Body of pancreas (tissue), 4 donors: Measurements from ENCODE around the gene CACNA1C.

ENCODE experiments used
- POLR2A ChIP-seq, 3 donors: fragments of 450-650 bp; IDR thresholded peaks; one replicate each; pipeline ENCODE4 v1.6.1; 2016; ENCODE audit warnings: antibody characterized with exemption in 3 of 3, mild to moderate bottlenecking in 2 of 3
- TF ChIP-seq, protein P1 (sequence below), 7 experiments: fragments of 450-650 bp in 4 of 7; fragments of 200-600 bp in 3 of 7; sonication (generic) in 3 of 7; IDR thresholded peaks; one replicate each; pipeline ENCODE4 v1.5.1; 2016 to 2019; ENCODE audit warnings: antibody characterized with exemption in 7 of 7

DNA sequence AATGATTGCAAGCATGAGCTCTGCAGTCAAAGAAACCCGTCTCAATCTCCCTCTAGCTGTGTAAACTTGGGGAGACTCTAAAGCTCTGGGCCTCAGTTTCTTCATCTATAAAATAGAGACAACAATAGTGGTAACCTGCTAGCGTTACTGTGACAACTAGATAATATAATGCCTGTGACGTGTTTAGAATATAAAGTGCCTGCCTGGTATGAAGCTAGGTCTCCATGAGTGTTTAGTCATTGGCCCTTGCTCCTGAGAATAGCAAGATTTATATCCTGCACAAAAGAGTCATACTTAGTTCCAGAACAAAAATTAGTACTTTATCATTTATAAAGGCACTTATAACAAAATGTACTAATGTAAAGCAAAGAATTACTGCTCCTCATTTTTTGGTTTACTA lies 39.7 kb upstream of the CACNA1C start:
- no peak for TF ChIP-seq POLR2A (IDR thresholded peaks at IDR 0.05)
- TF ChIP-seq, protein P1, sequence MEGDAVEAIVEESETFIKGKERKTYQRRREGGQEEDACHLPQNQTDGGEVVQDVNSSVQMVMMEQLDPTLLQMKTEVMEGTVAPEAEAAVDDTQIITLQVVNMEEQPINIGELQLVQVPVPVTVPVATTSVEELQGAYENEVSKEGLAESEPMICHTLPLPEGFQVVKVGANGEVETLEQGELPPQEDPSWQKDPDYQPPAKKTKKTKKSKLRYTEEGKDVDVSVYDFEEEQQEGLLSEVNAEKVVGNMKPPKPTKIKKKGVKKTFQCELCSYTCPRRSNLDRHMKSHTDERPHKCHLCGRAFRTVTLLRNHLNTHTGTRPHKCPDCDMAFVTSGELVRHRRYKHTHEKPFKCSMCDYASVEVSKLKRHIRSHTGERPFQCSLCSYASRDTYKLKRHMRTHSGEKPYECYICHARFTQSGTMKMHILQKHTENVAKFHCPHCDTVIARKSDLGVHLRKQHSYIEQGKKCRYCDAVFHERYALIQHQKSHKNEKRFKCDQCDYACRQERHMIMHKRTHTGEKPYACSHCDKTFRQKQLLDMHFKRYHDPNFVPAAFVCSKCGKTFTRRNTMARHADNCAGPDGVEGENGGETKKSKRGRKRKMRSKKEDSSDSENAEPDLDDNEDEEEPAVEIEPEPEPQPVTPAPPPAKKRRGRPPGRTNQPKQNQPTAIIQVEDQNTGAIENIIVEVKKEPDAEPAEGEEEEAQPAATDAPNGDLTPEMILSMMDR (IDR thresholded peaks at IDR 0.05), result no peak
